ENCODE results near the gene SUGT1.
A peak's percentile ranks its signal among the peaks of the same experiment; 100 is the strongest.

SUGT1 gene

DNA sequence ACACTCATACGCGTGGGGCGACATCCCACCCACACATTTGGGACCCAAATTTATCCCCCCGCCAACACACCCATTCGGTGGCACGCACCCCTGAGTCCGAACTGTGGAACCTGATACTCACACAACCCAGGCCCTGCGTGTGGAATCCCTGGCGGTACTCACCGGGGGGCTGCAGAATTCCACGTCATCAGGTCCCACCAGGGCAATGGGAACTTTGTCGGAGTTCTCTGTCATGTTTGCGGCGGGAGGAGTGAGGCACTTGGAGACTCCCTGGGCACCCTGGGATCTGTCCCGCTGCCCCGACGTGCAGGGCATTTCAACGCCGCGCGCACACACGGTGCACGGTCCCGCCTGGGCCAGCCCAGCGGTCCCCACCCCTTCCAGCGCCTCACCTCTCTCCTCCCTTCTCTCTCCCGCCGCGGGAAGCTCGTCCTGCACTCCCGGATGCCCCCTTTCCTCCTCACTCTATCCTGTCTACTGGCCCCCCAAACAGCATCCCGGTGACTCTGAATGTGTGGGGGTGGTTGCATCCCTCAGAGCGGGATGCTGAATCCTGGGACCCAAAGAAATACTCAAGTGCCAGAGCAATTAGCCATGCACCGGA lies 86.9 kb downstream of the SUGT1 start, which contains the start of gene CNMD:
CNMD (minus strand) TSS at position 353 of the 604 bp plus-strand sequence; CDS start at position 234, 119 bp downstream.
- no peak for TF ChIP-seq ZFX (IDR thresholded peaks at IDR 0.05)
- TF ChIP-seq CTCF (conservative IDR thresholded peaks at IDR 0.05): no peak
- no peak within 1 kb of the TSS for H3K27ac ChIP-seq

DNA sequence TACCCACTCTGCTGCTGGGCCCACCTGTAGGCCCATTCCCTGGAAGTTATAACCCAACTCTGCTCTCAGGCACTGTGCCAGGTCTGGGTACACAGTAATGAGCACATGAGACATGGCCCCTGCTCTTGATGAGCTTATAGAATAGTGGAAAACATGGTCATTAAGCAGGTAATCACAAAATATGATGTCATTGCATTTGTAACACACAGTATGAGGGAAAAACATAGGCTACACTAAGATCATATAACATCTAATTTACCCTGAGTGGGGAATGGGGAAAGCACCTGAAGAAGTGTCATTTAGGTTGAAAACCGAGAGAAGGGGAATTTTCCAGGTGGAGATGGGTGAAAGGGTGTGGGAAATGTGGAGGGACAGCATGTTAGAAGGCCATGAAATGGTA lies 90.9 kb downstream of the SUGT1 start:
- H3K27ac ChIP-seq: no peak overlapping the region
- no peak for TF ChIP-seq ZFX (IDR thresholded peaks at IDR 0.05)
- TF ChIP-seq CTCF (conservative IDR thresholded peaks at IDR 0.05): no peak

GRCh38 chr13:52743988-52744387 lies 91.4 kb downstream of the SUGT1 start:
- TF ChIP-seq CTCF (conservative IDR thresholded peaks at IDR 0.05) (peak; percentile 30), ZFX (IDR thresholded peaks at IDR 0.05) (no peak)
- no peak overlapping the region for H3K27ac ChIP-seq

GRCh38 chr13:52744842-52745375 lies 92.3 kb downstream of the SUGT1 start:
- H3K27ac ChIP-seq: no peak overlapping the region
- TF ChIP-seq CTCF (conservative IDR thresholded peaks at IDR 0.05) (no peak), ZFX (IDR thresholded peaks at IDR 0.05) (no peak)

DNA sequence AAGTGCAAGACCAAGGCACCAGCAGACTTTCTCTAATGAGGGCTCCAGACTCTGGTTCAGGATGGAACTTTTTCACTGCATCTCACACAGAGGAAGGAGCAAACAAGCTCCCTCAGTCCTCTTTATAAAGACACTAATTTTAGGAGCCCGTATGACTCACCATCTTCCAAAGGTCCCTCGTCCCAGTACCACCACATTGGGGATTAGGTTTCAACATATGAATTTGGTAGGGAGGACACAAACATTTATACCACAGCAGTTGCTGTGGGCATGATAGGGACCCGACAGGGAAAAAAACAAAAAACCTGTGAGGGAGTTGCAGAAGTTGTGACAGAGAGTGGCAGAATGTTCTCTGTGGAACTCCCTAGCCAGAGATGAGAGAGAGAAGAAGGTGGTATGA lies 93.5 kb downstream of the SUGT1 start:
- no peak for TF ChIP-seq CTCF (conservative IDR thresholded peaks at IDR 0.05)
- TF ChIP-seq ZFX (IDR thresholded peaks at IDR 0.05): no peak
- H3K27ac ChIP-seq: no peak overlapping the region

DNA sequence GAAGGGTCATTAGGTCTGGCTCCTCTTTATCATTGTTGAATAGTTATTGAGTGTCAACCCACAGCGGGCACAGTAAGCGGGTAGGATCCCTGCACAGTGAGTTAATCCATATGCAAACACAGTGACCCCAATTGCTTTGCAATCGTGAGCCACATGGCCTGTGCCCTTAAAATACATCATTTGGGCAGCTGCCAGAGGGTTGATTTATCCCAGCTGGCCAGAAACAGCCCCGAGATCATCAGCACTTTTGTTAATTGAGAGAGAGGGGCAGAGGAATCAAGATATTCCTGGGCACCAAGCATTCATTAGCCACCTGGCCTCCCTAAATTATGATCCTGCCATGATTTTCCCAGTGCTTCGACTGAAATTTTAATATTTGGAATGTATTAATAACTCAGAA lies 96.8 kb downstream of the SUGT1 start:
- H3K27ac ChIP-seq: no peak overlapping the region
- no peak for TF ChIP-seq CTCF (conservative IDR thresholded peaks at IDR 0.05)
- no peak for TF ChIP-seq ZFX (IDR thresholded peaks at IDR 0.05)

Data from C4-2B (cell line).